NOMO-1 treated with DMSO at 0.1 percent for 48 hours (cell line): Measurements from ENCODE around the gene VGLL4.

Experiments
- DNase-seq: peaks from one replicate; lab custom pipeline; 2025; ENCODE audit not compliant: unreplicated experiment; lab: John Stamatoyannopoulos, UW

Gene VGLL4

DNA sequence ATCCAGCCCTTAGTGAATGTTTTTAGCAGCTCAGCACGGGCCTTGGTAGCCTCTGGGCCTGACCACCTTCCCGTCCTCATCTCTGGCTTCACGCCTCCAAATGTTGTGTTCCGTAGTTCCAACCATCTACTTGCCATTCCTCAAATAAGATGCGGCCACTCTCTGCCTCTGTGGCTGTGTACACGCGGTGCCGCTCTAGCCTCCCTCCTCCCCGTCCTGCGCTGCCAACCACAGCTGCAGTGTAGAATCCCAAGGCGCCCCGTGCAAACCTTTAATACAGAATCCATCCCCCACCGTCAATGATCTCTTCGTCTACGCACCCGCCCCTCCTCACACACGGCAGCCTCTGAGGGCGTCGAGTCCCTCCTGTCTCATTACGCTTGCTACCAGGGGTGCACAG lies 77.2 kb downstream of the VGLL4 start:
- DNase-seq = no peak

DNA sequence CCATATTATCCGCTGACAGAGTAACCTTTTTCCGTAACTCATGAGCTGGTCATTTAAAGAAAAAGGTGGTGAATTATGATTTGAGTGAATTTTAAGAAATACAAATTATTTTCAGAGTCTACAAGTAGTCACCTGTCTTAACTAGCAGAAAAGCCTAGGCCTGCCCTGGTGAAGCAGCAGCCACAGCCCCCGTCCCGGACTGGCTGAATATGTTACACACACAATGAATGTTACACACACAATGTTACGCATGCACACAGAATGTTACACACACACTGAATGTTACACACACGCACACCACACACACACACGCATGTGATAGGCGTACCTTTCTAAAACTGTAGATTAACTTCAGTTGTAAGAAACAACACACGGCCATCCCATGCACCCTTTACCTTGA lies 77.8 kb downstream of the VGLL4 start:
- no peak for DNase-seq

DNA sequence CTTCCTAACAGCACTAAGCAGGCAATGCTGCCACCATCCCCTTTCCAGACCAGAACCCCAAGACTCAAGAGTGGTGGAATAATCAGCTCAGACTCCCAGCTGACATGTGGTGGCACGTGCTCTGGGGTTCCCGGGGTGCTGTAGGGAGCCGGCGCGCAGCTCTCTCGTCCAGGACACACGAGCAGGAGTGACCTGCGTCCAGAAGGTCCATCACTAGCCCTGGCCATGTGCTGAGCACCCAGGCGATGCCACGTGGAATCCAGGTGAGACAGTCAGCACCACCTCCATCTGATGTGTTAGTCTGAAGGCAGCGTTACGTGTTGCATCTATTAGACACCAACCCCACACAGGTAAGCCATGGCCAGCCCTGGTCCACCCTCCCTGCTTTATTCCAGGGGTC lies 78.2 kb downstream of the VGLL4 start:
- no peak for DNase-seq

DNA sequence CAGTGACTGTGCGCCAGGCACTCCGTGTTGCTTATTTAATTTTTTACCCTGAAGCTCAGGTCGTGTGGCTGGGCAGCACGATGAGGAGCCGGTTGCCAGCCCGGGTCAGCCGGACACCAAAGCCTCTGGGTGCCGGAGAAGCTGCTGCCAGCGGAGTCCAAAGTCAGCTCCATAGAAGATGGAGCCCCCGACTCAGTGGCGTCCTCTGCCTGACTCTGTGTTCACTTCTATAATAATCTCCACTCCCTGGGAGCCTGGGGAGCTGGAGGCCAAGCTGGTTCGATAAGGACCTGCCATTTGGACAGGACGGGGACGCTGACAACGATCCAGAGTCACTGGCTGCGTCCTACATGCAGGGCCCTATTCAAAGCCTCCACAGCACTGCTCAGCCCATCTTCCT lies 78.6 kb downstream of the VGLL4 start:
- no peak for DNase-seq

DNA sequence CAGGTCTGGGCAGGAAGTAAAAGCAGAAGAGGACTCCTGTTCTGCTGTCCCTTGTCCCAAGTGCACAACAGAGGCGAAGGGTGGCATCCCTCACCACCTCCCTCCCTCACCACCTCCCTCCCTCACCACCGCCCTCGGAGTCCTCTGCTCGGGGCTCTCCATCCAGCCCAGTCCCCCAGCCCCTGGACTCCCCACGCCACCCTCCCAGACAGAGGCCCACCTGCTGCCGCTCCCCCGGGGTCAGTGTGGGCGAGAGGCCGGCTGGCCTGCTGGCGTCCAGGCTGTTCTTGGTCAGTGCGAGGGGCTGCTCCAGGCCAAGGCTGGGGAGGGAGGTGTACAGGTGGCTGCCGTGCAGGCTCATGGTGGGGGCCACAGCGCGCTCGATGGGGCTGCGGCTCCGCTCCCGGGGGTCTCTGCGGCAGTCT lies 79.1 kb downstream of the VGLL4 start:
- DNase-seq = no peak

DNA sequence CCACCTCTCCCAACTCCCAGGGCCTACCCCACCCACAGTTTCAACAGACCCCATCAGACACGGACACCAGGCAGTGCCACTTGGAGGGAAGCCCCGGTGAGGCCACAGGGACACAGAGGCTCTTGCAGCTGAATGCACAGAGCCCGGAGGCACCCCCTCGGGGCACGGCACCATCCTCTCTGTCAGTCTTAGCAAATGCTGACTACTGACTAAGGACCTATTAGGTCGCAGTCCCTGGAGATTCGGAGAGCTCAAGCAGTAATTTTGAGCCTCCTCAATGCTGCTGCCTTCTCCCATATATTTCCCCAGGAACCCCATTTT lies 79.9 kb downstream of the VGLL4 start:
- DNase-seq = no peak

DNA sequence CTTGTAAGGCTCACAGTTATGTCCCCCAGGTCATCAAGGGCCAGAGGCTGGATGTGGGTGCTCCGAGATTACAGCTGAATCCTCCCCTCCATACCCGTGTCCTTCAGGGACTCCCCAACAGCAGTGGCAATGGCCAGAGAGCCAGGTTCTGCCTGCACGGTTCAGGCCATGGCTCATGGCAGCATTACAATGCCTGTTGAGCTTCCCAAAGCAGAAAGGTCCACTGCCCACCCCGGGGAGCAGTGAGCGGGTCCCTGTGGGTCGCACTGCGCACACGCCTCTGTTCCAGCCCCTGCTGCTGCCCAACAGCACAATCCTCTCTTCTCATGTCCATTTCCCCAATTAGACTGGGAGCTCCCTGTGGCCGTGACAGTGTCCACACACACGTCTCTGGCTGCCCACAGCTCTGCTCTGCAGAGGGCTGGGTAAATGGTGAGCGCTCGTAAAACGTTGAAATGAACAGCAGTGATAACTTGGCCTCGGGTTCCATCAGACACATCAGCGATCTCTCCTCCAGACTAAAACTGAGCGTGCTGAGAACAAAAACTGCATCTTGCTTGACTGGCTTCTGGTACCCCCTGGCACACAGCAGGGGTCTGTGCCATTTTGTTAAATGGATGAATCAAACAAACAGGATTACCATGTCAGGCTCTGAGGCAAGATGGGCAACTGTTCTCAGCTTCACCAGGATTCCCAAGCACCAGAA lies 80.4 kb downstream of the VGLL4 start:
- DNase-seq = no peak

DNA sequence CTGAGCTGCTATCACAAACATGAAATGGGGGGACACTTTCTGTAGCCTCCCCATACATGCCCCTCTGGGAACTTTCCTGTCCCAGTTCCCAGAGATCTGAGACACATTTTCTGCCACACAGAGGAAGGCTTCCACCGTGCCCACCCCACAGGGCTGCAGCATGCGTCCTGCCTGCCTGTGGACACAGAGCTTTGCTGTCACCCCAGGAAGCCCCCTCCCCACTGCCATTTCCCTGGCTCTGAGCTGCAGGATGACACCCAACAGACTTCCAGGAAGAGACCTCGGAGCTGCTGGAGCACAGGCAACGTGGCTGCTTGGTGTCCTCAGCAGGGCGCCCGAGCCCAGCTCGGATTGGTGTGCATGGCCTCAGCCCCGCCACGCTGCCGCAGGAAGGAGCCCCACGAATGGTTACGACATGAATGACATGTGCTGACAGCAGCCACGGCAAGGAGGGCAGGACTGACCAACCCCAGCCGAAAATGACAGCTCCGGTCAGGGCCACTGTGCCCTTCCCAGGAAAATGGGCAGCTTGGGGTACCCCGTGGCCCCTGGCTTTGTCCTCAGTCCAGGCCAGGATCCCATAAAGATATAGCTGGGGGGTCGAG lies 81.3 kb downstream of the VGLL4 start:
- no peak for DNase-seq

DNA sequence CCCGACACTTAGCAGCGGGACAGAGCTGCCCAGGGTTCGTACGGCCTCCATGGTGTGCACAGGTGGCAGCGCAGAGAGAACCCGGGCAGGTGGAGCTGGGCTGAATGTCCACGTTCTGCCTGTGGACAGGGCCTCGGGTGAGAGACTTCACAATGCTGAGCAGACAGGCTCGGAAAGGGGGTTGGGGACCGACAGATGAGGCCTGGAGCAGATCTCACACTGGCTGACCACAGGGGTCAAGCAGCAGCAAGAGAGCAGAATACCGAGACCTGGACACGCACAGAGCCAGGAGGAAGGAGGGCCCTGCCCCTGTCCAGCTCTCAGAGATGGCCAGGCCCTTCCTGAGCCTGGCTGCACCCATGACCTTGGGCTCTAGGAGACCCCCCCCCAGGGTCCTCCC lies 83.0 kb downstream of the VGLL4 start:
- DNase-seq = no peak

DNA sequence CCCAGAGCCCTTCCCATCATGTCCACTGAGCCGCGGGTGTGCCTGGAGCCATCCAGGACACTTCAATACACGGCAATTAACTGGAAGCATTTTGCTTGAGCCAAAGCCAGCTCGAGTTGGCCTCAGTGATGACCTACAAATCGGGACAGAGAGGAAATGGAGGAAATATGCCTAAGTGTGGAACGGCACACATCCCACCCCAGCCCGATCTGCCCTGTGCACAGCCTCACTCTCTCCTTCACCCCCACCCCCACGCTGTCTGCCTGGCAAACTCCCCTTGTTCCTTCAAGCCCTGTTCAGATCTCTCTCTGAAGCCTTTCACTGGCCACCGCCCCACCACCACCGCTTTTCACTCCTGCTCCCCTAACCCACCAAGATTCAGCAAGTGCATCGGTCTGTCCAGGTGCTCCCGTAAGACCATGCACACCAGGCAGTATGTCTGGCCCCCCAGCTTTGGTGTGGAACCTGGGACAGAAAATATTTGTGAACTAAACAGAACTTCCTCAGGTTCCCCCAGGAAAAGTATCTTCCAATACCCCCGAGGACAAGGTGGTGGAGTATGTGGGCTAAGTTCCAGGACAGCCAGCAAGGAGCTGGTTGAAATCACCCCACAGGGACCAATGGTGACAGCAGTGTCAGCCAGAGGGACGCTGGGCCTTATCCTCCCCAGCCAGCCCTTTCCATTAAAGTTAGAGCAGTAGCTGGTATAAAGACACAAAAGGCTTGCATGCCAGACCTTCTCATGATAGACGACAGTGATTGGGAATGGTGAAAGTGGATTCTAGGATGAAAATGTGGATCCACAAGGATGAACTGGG lies 83.7 kb downstream of the VGLL4 start:
- no peak for DNase-seq

DNA sequence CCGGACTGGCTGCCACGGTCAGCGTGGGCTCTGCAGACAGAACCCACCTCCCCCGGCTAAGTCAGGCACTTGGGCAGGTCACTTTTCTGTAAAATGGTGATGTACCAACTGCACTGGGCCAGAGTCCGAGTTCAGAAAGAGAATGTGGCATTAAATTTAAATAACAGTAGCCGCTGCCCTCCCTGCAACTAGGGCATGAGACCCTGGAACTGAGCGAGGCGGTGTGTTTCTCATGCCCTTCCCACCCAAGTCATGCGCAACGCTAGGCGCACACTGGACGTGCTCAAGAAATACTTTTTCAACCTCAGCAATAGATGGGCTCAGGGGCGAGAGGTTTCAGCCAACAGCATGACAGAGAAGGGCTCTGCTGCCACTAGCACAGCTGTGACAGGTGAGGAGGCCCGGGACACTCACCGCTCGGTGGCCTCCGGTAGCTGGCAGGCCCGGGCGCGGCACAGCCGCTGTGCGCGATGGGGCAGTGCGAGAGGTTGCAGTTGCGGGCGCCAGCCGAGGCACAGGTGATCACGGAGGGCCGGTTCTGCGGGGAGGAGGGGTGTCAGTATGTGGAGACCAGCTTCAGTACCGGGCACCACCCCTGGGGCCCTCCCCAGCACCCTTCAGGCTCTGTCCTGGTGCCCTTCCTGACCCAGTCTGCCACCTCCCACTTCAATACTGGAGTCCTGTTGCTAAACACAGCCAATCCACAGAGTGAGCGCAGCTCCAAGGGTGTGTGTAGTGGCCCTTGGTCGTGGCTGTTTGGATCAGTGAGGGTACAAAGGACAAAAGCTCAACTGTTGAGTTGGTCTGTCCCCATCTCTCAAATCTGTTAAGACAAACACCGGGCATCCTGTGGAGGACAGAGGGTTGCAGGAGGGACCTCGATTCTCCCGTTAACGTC lies 84.5 kb downstream of the VGLL4 start:
- no peak for DNase-seq

DNA sequence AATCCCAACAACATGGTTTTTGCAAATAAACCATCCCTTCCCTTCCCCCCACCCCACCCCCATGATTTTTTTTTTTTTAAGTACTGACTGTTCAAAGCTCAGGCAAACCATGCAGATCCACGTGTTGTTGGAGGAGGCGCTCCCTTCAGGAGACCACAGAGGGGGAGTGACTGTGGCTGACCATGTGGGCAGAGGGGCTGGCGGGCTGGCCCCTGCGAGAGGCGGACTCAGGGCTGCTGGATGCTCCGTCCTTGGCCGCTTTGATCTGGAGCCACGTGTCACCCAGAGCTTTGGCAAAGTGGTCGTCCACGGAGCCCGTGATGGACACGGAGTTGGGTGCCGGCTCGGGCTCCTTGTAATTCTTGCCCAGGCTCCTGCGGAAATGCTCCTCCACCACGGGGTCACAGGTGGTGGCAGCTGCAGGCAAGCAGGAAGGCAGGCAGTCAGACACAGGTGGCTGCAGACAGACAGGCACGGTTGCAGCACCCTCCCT lies 85.3 kb downstream of the VGLL4 start:
- DNase-seq = no peak

DNA sequence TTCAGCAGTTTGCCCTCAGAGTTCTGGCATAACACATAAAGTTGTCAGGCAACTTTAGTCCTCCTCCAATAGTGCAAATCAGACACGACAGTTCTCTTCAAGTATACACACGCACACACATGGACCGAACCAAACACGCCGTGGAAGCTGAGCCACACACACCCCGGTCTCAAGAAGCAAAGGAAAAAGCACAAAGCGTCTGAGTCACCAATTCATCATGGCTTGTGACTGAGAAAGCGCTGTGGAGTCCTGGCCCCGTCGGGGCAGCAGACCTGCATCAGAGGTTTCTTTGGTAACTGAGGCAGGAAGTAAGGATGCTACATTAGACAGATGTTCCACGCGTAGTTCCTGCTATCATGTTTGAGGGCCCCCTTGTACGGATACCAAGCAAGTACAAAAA lies 85.7 kb downstream of the VGLL4 start:
- DNase-seq = no peak

DNA sequence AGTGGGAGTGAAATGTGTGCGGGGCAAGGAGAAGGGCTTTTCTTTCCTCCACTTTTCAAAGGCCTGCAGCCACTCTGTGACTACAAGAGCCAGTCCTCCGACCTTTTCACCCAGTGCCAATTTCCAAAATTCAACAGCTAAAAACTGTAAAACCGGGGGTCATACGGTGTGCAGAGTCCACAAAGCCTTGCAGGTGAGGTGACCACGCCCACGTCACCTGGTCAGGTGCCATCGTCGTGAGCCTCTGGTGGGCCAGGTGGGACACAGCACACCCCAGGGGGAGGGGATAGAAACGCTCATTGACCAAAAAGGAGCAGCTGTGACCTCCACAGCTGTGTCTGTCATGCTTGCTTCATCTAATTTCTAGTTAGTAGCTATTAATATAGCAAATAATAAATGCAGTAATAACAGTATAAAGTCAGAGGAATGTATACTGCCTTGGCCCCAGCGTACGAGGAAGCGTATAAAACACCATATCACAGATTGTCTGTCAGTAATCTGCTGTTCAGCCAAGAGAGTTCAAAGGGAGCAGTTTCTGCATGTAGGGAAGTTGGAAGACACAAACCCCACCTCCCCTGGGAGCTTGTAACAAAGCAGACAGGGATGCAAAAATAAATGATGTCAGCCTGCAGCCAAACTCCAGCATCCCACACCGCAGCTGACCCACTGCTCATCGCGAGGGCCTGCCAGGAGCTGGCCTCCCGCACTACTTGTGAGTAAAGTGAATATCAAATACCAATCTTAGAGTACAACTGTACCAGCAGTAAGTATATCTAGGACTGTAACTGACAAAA lies 86.7 kb downstream of the VGLL4 start:
- no peak for DNase-seq

DNA sequence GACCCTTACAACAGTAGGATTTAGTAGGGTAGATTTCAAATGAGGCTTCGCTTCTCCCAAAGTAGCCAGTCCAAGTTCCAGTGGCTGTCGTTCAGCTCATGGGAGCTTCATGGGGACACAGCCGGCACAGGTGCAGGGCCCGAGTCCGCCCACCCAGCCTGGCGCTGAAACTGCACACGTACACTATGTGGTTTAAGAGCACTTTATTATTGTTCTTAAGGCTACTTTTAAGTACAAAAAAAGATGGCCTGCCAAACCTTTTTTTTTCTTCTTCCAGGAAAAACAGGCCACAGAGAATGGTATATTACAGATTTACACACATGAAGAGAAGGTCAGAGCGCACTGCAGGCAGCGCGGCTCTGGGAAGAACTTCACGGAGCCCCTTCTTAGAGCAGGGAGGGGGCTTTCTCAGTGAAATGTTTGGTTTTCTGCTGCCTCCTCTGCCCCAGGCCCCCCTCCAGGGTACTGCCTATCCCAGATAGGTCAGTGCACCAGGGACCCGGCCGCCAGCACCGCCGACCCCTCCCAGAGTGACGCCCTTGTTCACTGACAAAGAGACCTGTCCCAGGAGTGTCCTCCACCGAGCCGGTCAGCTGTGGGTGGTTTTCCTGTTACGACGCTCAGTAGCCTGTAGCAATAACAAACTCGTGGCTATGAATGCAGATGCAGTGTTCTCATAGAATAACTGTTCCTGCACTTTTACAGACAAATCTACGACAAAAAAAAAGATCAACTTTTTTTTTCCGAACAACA lies 87.7 kb downstream of the VGLL4 start:
- DNase-seq = no peak

DNA sequence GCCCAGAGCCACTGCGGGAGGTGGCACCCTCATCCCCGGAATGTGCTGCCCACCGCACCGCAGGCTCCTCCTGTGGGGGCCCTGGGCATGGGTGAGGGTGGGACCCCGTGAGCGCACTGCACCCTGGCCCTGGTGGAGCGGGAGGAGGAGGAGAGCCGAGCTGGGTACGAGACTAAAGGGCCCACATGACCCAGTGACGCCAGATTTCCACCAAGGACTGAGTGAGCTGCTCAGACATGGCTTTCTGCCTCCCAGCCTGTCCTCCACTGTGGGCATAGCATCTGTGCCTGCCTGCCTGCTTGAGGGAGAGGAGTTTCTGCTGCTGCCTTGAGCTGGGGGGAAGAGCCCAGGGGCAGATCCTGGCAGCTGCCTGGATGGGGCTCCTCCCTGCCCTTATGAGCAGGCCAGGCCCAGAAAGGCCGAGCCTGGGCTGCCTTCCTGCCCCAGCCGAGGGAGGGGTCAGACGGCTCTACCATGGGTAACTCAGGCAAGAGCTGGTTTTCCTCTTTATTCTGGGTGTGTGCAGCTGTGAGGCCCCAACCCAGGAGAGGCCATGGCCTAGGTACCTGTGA lies 88.4 kb downstream of the VGLL4 start:
- DNase-seq = no peak

DNA sequence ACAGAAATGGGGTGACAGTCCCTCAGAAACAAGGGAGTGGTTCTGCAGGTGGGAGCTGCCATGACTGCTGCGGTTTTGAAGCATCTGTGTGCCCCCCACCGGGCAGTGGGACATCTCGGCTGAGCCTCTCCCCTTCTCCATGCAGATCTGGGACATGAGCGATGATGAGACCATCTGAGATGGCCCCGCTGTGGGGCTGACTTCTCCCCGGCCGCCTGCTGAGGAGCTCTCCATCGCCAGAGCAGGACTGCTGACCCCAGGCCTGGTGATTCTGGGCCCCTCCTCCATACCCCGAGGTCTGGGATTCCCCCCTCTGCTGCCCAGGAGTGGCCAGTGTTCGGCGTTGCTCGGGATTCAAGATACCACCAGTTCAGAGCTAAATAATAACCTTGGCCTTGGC lies 89.0 kb downstream of the VGLL4 start:
- DNase-seq = no peak

DNA sequence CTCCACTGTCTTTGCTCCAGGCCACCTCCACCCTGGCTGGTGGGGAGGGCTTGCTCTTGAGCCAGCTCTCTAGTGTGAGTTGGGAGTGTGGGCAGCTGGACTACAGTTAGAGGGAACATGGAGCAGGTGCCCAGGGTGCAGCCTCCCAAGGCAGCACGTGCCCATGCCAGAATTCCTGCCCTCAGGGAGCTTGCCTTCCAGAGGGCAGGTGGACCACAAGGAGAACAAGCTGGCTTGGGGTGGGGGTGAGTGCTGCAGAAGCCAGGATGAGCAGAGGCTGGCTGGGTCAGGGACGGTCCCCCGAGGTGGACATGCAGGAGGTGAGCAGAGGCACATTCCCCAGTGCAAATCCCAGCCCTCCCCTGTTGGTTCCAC lies 89.5 kb downstream of the VGLL4 start:
- DNase-seq = no peak

DNA sequence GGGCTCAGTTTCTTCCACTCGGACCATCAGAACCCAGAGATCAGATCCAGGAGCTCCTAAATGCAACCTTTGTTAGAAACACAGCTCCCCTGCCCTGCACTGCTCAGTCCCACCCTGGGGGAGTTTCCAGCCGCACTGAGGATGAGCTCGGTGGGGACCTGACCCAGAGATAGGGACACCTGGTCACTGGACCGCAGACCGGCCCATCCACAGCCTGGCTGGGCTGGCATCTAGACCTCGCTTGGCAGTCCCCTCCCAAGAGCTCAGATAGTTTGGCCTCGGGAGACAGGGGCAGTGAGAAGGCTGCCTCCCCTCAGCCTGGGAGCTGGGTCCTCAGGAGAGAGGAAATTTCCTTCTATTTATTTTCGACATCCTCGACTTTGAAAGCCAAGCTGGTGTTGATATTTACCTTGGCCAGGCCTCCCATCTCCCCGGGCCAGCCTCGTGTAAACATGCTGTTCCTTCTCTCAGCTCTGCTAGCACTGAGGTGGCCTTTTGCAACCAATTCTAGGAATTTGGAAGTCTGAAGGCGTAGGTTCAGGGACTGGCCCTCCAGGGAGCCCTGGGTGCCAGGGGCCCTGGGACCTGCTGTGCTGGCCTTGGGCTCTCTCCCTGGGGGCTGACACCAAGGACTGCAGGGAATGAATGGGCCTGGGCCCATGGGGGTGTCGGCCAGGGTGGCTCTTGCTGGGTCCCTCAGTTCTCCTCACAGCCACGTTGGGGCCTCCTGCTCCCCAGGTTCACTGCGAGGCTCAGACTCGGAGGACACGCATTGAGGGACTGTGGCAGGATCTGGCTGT lies 90.1 kb downstream of the VGLL4 start:
- DNase-seq = no peak
